GM21515 (cell line): ENCODE results near the gene SARS2.
"Not testable (repeated sequence)": the region's sequence is repeated elsewhere in the genome, so short reads cannot be mapped to it uniquely, and the experiment has no call there.

ENCODE experiments used
- ATAC-seq: cut with Tn5 transposase; IDR thresholded peaks from one replicate; pipeline ENCODE4 v1.9.1; 2021; ENCODE audit not compliant: unreplicated experiment

The SARS2 gene

DNA sequence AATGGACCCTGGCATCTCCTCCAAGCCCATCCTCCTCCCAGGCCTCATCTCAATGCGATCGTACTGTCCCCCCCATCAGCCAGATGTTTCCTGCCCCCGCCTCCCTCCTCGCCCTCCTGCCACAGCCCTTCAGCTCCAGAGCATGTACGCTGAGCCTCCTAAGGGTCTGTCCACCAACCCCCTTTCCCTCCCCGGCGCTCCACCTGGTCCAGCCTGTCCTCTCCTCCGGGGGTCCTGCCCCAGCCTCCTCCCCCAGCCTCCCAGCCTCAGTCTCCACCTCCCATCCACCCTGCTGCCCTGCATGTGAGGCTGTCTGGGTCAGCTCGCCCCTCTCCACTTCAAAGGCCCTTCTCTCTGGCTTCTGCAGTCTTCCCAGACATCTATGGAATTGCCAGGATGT, 35.6 kb downstream of the SARS2 start:
- no peak for ATAC-seq

DNA sequence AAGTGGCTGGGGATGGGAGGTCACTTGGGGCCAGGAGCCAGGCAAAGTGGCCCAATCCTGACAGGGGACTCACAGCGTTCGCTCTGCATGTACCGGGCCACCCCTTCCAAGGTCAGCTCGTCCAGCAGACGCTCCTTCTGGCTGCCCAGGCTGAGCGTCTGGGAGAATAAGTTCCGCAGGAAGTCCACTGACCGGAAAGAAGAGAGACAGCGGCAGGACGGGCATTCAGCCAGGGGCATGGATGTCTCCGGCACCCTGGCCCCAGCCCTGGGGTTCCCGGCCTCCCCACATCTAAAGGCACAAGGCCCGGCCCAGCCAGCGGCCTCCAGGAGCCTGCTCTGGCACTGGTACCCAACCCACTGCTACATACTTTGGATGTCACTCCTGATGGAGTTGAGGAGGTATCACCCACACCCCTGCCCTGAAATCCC, 37.2 kb downstream of the SARS2 start:
- no peak for ATAC-seq

DNA sequence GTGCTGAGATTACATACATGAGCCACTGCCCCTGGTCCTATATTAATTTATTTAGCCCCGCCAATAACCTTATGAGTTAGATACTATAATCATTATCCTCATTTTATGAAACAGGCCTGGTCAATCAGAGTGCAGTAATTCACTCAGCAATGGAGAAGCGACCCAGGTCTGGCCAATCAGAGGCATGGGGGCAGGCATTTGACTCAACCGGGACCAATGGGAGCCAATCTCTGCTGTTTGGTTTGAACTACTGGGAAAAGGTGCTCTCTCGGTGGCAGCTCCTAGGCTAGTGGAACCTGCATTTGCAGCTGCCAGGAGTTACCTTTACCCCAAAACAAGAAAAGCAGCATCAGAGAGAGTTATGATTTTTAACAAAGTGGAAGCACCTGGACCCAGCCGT, 37.7 kb downstream of the SARS2 start:
- no peak for ATAC-seq

DNA sequence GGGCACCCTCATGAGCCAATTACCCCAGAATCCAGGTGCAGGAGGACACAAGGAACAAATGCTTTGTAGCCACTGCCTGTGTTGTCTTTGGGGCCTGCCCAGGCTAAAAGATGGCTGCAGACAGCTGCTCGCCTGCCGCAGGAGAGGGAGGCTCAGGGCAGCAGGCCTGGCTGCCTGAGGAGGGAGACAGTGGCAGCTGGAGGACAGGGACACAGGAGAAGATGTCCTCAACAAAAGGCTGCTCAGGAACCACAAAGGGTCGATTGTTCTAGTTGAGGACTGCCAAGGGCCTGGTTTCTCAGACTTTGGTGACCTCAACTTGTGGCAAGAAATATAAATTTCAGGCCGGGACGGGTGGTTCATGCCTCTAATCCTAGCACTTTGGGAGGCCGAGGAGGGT, 38.8 kb downstream of the SARS2 start:
- no peak for ATAC-seq

DNA sequence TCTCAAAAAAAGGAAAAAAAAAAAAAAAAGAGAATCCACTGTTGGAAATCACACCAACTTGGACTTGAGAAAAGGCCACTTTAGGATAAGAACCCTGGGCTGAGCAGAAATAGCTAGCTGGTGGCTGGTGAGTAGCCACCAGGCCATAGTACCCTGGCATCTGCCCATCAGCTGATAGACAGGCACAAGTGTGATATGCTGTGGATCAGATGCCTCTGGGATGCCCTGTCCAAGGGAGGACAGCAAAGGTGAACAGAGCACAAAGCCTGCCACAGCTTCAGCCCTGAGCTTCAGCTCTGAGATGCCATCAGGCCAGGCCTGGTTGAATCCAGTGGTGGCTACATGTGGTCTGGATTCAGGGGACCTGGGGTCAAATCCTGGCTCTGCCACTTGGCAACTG, 39.9 kb downstream of the SARS2 start:
- ATAC-seq = no peak

DNA sequence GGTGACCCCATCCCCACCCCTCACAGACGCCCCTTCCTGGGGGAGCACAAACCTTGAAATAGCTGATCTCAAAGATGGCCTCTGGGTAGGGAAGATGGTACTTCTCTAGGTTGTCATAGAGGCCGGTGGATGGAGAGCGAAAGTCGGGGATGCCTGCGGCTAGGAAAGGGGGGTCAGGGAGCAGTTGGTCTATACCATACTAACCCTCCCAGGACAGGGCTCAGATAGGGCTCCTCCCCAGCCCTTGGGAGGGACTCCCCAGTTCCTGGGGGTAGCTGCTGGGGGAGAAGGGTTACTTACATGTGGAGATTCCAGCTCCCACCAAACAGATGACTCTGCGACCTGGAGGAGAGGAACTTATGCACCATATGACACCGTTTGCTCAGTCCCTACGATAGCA, 40.8 kb downstream of the SARS2 start:
- ATAC-seq = no peak

DNA sequence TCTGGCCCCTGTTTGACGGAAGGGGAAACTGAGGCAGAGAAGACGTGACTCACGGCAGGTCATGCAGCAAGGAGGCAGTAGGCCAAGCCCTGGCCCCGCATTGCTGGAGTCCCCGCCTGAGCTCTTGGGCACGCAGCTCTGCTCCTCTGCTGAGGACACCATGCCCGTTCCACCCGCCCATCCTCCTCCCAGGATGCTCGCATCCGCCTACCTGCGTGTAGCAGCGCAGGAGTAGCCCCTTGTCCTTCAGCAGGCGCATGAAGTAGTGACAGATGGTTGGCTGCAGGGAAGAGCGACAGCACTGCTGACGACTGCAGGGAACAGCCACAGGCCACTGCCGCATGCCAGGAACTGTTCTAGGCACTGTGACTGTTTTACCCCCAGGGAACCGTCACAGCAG, 41.7 kb downstream of the SARS2 start:
- no peak for ATAC-seq

DNA sequence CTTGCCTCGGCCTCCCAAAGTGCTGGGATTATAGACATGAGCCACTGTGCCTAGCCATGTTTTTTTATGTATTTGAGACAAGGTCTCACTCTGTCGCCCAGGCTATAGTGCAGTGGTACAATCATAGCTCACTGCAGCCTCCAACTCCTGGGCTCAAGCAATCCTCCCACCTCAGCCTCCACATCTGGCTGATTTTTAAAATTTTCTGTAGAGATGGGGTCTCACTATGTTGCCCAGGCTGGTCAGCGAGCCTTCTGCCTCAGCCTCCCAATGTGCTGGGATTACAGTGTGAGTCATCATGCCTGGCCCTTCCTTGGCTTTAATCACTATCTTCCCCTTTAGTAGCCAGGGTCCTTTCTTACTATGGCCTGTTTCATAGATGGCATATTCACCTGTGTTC, 45.9 kb downstream of the SARS2 start:
- ATAC-seq = not testable (repeated sequence)

DNA sequence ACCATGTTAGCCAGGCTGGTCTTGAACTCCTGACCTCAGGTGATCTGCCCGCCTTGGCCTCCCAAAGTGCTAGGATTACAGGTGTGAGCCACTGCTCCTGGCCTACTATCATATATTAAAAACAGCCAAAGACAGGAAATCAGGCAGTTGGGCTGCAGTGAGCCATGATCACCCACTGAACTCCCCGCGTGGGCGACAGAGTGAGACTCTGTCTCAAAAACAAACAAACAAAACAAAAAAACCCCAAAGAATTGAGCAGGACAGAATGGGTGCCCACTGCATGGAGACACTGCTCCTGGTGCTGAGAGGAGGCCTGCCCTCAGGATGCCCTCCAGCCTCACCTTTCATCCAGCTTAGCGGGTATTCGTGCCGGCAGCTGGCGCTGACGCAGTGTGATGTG, 47.3 kb downstream of the SARS2 start:
- no peak for ATAC-seq

DNA sequence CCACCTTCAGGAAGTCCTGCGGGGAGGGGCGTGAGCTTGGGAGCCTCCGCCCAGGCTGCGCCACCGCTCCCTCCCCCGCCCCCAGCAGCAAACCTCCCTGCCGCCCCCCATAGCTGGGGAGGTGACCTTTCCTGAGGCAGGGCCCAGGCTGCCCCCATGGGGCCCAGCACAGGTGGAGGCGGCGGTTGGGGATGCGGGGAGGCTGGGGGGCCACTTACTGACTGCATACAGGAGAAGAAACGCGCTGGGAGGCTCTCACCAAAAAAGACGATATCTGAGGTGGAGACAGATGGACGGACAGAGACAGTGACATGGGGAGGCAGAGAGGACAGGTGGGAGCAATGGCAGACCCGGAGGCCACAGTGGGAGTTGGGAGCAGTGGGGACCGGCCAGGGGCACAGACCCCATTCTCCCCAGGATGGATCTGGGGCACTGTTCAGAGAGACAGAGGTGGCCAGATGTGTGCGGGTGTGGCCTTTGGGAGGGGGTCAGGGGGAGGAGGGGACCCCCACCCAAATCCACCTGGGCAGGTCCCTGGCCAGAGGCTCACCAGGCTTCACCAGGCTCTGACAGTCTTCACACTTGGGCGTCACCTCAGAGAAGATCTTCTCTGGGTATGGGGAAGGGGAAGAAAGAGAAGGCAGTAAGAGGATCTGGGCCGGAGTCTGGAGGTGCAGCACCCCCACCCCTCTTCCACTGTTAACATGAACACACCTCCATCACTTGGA, 49.5 kb downstream of the SARS2 start:
- ATAC-seq = no peak

DNA sequence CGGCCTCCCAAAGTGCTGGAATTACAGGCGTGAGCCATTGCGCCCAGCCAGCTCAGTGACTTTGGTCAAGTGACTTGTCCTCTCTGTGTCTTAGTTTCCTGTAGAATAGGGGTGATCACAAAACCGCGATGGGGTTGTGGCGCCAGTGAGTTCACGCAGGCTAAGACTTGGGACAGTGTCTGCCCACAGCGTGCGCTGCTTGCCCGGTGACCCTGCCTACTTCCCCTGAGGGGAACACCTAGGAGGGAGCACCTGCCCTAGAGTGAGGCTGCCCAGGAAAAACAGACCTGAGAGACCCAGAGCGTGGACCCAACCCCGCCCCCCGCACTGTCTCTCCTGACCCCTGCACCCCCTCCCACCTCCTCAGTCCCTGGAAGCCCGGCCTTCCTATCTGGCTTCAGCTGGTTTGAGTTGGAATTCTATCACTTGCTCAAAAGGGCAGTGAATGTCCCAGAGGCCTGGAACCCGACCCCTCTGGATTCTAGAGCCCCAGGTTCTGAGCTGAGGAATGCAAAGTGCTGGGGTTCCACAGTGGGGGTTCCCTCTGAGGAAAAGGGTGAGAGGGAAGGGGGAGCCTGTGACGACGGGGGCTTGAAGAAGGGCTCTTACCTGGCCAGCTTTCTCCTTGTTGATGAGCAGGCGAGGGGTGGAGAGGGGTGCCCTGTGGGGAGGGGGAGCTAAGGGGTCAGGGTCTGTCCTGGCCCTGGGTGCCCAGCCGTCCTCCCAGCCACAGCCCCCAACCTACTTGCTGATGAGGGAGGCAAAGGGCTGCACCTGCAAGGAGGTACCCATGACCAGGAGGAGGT, 50.3 kb downstream of the SARS2 start:
- ATAC-seq = no peak

DNA sequence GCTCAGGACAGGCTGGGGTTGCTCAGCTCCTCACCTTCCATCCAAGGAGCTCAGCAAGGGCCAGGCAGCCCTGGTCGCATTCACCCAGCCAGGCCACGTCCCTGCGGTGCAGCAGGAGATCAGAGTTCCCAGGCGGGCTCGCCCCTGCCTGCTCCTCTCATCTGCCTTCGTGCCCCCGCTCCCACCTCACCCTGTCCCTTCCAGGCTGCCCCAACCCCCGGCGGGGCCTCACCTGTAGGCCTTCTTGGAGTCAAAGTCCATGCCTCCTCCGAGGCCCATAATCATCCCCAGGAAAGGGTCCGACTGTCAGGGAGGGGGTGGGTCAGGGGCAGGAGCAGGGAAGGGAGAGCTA, 51.2 kb downstream of the SARS2 start:
- ATAC-seq = no peak

DNA sequence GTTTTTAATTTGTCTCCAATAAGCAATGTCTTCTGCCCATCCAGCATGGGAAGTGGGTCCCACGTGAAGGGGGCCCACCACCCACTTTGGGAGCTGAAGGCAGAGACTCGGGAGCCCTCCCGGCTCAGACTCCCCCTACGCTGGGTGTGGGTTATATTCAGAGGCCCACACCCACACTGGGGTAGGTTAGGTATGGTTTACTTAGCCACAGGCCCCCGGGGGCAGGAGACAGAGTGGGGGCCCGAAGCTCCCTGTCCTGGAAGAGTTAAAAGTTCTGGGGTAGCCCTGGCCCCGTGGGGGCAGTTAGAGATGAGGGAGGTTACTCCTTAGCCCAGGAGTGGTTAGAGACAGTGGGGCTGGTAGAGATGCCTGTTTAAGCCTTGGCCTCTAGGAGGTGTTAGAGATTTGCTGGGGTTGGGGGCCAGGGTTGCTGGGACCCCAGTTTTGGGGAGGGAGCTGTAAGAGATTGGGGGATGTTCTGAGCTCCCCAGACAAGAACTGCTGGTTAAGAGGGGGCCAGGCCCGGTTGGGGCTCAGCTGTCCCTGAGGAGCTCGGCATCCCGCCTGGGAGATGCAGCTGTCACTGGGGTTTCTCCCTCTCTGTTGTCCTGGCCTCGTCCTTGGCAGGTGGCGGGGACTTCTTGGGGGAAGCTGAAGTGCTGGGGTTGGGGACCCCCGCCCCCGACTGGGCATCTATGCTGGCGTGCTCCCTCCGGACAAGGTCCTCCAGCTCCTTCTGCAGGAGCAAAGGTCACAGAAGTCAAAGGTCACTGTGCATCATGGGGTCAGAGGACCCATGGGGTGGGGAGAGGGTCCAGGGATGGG, 51.8 kb downstream of the SARS2 start:
- ATAC-seq = no peak

DNA sequence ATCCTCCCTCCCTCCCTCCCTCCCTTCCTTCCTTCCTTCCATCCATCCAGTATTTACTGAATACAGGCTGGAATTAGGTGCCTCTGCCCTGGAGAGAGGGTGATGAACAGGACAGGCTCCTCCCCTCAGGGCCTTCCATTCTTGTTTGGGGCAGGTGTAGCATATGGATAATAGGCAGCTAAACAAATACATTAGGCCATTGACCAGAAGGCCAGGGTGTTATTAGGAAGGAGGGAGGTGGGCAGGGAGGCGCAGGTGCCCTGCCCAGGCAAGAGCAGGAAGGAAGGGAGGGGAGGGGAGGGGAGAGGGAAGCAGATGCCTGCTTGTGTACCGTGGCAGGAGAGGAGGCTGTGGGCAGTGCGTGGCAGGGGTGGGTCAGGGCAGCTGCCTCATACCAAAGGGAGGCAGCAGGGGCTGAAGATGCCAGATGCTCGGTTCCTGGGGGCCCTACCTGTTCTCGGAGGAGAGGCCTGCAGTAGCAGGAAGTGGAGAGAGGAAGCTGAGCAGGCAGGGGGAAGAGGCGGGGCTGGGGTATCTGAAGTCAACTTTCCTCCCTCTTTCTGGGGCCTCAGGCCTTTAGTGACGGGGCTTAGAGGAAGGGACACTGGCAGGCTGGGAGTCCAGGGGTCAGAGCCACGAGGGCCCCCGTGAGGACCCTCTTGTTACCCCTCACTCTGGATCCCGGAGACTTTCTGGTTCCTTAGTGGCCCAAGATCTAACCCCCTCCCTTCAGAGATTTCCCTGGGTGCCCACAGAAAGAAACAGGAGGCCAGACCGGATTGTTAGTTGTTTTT, 52.6 kb downstream of the SARS2 start, which contains the start of gene RINL:
Gene RINL (minus strand): TSS at position 495 of the 794 bp plus-strand sequence. CDS start 1,533 bp downstream, outside the sequence.
- ATAC-seq = peak; percentile 59

DNA sequence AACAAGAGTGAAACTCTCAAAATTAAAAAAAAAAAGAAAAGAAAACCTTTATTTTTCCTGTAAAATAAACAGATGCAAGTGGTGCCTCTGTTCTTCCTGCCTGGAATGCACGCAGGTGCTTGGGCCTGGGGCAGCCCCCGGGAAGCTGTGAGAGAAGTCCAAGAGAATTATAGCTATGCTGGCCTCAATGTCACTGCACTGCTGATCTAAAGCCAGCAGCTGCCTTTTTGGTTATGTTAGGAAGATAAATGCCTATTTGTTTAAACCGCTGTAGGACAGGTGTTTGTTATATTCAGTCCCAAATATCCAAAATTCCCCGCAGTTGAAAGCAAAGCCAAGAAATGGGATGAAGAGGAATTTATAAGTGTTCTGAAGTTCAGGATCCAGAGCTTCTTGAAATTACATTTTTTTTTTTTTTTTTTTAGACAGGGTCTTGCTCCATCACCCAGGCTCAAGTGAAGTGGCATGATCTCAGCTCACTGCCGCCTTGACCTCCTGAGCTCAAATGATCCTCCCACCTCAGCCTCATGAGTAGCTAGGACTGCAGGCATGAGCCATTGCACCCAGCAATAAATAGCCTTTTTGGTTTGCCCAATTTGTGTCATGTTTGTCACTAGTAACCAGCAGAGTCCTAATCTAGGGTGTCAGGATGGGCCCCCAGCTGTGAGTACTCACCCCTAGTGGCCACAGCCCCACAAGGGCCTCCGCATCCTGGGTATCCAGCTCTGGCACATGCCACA, 54.7 kb downstream of the SARS2 start:
- ATAC-seq = no peak

DNA sequence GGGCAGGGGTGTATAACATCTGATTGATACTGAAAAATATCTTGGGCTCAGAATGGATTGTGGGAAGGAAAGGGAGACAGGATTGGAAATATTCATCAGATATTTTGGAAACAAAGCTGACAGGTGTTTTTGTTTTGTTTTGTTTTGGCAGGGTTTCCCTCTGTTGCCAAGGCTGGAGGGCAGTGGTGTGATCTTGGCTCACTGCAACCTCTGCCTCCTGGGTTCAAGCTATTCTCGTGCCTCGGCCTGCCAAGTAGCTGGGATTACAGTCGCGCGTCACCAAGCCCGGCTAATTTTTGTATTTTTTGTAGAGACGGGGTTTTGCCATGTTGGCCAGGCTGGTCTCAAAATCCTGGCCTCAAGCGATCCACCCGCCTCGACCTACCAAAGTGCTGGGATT, 57.2 kb downstream of the SARS2 start:
- not testable (repeated sequence) for ATAC-seq

DNA sequence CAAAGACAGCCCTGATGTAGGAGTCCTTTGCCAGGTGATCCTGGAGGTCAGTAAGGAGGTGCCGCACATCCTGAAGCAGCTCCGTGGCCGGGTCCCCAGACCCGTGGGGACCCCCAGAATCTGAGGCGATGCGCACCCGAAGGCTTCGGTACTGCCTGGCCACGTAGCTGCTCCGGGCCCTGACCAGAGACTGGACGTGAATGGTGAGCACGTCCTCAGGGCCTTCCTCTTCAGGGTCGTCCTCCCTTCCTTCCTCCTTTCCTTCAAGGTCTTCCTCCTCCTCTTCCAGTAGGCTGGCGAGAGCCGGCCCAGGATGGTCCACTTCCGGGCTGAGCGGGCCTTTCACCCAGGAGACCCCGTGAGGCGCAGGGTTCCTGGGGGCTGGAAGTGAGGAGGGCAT, 60.0 kb downstream of the SARS2 start:
- ATAC-seq = no peak

DNA sequence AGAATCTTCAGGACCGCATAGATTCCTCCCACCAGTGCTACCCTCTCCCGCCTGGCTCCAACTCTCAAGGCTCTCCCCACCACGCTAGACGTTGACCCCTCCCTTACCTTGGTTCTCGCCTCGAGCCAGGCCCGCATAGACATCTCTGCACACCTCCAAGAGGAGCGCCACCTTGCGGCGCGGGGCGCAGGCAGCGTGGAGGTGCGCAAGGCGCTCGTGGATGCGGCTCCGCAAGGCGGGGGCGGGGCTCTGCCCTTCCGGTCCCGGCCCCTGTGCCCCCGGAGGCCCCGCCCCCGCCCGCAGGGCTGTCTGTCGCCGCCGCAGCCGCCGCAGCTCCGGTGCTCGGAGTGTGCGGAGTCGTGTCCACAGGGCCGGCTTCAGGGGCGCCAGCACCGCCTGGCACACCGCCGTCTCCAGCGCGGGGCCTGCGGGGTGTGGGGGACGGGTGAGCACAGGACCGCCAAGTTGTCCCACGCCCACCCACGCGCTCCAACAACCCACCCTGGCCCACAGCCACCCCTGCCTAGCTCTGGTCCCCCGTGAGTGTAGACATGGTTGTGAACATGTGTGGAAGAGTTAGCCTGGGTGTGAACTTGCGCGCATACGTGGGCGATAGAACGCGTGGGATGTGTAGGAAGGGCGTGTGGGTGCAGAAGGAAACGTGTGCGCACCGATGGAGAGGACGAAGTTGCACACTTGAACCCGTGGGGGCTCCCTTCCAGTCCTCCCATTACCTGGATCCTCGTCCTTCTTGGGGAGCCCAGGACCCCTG, 60.5 kb downstream of the SARS2 start:
- ATAC-seq = peak; percentile 55

DNA sequence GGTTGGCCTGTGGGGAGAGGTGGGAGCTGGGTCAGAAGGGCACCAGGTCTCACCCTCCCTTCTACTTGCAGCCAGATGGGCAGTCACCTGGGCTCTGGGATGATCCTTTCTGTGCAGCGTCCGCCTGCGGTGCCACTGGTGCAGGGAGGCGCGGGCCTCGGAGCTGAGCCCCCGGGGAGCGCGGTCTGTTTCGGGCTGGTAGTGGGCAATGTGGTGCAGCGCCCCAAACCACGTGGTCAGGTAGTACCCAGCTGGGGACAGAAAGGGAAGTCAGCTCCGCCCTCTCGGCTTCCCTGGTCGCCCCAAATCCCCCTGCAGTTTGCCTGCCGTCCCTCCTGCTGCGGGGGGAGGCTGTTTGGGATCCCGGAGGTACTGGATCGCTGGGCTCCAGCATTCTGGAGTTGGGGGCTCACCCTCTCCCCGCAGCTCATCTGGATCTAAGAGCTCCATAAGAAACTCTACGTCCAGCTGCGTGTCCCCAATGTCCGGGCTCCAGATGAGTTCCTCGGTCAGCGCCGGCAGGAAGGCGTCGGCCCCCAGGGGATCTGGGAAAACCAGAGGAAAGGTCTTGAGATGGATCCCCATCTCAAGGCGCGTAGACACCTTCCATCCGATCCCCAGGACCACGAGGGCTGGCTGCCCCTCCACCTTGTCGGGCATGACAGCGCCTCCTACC, 61.3 kb downstream of the SARS2 start:
- ATAC-seq = no peak
